Retina (tissue), 1 donor: ENCODE results near the gene DCDC1.
A peak's percentile ranks its signal among the peaks of the same experiment; 100 is the strongest.

Experiments
- DNase-seq: peaks from one replicate; pipeline ENCODE4 v3.0.0-alpha.2; 2016

DCDC1 gene

DNA sequence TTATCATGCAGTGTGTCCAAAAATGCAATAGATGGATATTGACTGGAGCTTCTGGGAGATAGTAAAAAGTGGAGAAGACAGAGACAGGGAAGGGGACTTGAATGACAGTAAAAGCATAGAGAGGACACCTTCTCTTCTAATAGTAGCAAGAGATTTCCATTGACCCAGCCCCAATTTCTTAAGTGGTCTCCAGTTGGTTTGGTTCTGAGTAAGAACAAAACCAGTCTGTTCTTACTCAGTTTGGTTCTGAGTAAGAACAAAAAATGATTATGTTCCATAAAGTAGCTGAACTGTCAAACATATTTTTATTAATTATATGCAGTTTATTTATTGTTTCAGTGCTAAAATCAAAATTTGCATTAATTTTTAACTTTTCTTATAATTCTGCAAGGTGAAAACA, 466.6 kb downstream of the DCDC1 start:
- no peak for DNase-seq

GRCh38 chr11:30895046-30895445, 474.5 kb downstream of the DCDC1 start:
- no peak for DNase-seq

- DNase-seq, result no peak
These were observed 476.2 kb downstream of the DCDC1 start for GRCh38 chr11:30893318-30893717.

GRCh38 chr11:30889143-30889794, 480.3 kb downstream of the DCDC1 start:
- no peak for DNase-seq

DNA sequence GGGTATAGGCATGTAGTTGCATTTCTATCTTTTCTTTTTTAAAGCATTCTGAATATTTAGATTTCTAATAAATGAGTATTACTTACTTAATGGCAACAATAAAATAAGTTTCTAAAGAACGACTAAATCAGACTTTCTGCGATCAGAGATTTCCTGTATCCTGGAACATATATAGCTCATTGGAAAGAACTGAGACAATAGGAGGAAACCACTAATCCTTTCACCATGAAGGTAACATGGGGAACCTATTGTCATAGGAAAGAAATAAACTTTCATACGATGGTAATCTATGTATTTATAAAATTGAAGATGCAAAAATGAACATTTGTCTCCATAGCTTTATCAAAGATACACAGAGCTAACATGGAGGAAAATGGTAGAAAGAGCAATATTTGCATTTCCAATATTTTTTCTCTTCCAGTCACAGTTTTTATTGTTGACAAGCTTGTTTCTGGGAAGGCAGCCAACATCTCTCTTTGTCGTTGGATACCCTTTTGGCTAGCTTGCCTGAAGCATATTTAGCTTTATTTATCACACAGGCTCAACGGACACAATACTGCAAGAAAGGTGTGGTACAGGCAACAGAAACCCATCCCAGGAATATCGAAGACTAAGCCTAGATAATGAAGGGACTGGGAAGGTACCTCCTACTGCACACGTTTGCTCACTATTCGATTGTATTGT, 490.1 kb downstream of the DCDC1 start:
- DNase-seq, result no peak

GRCh38 chr11:30878400-30878799, 491.1 kb downstream of the DCDC1 start:
- DNase-seq, result no peak

DNA sequence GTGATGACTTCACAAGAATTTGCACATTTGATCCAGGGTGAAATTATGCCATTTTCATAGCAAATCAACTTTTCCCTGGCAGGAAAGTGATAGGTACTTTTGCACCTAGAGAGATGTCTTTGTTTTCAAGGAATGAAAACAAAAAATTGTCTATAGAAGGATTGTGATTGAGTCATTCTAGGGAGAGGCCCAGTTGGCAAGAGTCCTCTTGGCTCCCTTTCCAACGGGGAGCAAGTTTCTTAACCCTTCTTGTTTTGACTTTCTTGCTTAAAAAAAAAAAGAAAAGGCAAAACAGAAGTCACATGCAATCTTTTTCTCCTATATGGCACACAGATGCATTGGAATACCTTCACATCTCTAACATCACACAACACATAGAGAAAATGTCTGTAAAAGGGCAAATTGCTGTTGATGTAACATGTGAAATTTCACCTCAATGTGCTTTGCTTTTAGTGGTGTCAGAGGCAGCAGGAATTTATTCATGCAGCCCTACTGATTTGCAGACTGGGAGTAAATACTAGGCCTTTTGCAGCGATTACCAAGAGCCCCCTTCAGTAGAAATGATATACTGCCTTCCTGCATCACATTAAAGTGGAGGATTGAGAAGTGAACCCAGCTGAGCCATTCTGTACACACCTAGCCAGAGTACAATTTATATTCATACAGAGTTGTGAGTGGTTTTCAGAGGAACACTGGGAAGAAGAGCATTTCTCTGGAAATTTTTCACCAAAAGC, 492.7 kb downstream of the DCDC1 start:
- DNase-seq, result no peak

DNA sequence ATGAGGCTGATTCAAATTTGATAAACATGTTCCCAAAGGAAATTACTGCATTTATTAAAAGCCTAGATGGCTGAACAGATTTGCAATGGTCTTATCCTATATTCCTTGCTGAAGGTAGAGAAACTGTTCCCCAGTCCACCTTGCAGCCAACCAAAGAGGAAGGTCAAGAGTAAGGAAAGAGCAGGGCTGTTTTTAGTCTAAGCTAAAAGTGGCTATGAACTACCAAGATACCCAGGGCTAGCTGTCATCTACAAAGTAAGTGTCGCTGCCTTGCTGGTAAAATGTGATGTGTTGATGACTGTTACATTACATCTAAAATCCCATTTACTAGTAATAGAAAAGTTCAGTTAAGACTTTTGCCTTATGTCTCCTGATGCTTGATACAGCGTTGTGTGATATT, 493.3 kb downstream of the DCDC1 start:
- no peak for DNase-seq

DNA sequence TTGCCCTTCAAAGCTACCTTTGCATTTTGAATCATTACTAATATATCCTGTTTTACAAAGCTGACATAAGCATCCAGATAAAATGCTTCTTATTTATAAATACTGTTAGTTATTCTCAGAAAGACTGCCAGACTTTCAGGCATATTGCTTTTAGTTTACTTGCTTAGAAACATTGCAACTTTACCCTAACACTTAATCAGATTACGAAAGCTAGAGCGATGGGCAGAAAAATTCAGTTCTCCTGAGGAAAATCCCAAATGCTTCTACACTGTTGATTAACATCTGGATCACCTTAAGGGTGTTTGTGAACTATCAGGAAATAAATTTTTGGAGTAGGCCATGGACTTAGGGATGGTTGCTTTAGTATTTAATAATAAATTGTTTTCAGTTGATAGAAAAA, 493.7 kb downstream of the DCDC1 start:
- DNase-seq, result no peak

DNA sequence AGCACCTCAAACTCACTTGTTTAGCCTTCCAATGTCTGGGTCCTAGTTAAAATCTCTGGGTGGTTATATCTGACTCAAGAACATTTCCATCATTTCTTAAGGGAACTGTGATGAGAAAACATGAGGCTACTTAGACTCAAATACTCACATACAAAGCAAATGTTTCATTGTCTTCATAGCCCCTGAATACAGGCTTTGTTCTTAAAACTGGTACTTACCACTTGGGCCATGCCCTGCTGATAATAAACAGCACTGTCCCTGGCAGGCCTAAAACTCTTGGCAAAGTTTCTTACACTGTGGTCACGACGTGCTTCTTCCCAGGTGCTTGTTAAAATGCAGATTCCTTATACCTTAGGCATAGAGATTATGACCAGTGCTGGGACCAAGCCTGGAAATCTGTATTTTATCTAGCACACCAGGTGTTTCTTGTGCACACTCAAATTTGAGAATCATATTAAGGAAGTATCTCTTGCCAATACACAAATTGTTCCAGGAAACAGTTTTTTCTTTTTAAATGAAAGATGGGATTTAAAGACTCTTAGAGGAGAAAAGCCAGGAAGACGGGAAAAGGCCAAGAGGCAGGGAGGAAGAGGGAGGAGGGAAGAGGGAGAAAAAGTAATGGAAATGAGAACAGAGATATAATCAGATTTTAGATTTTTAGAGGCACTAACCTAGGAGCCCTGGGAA, 495.5 kb downstream of the DCDC1 start:
- DNase-seq, result no peak

- no peak for DNase-seq
These were observed 500.9 kb downstream of the DCDC1 start for GRCh38 chr11:30868626-30869081.

DNA sequence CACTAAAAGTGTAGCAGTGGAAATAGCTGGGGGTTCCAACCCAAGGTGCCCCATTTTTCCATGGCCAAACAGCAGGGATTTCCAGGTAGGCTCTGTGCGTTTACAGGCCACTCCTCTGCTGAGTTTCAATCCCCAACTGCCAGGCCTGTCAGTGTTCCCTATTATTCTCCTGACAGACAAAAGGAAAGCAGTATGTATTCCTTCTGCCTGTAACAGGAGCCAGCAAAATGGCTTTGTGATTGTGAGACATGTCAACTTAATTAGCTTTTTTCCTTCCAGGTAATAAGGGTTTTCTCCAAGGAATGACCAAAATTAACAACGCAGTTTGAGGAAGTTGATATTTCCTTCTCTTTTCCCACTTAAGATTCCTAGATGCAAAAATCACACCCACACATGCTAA, 506.3 kb downstream of the DCDC1 start:
- DNase-seq, result no peak

DNA sequence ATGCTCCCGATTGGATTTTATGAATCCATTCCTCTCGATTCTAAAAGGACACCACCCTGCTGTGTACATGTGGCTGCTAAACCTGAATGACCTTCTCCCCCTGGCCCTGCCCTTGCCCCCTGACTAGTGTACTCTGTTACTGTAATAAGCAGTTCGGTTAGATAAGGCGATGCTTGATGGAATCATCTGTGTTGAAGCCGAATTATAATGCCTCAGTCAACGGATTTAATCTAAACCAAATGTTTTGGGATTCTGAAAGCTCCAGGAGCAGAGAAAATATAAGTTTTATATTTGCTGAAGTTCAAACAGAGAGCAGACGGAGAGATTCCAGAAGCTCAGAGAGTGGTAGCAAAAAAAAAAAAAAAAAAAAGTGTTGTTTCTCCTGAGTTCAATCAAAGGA, 508.0 kb downstream of the DCDC1 start:
- no peak for DNase-seq

DNA sequence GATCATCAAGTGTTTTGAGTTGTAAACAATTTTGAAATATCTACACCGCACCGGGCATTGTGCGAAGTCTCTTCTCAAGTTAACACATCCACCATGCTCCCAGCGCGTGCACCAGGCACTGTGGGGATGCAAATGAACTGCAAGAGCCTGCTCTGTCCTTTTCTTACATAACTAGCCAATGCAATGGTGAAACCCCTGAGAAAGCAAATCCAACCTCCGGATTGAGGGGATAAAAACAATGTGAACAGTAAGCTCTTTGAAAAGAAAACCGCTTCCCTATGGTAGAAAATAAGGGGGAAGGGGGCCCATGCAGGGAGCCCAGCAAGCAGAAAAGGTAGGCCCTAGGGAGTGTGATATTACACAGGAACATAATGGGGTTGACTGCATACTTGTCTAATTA, 508.5 kb downstream of the DCDC1 start:
- DNase-seq, result peak; percentile 34

GRCh38 chr11:30860146-30860545, 509.4 kb downstream of the DCDC1 start:
- no peak for DNase-seq

- peak; percentile 33 for DNase-seq
These were observed 509.9 kb downstream of the DCDC1 start for GRCh38 chr11:30859669-30860068.

DNA sequence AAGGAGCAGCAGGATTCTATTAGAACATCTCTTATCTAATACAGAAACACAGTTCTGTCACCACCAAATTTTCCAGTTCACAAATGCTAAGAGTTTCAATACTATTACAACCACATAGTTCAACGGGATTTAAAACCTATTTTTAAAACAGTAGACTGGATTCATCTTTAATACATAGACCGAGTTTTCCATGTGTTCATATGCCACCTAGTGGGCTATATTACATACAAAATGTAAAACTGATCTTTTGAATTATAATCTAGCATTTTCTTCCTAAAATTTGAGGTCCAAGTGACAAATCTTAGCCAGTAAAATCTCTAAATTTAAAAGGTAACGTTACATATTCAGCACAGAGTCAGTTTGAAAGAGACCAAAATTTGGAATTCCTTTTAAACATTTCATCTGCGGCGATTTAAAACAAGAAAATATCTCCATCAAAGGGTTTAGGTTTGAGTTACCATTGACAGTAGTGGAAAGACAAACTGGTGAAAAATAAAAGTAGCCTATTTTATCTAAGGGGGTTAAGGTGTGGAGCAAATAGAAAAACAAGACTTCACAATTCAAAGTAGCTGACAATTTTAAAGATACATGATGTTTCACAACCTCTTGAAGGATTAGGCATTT, 514.0 kb downstream of the DCDC1 start:
- no peak for DNase-seq

- no peak for DNase-seq
These were observed 516.1 kb downstream of the DCDC1 start for GRCh38 chr11:30853439-30853838.

DNA sequence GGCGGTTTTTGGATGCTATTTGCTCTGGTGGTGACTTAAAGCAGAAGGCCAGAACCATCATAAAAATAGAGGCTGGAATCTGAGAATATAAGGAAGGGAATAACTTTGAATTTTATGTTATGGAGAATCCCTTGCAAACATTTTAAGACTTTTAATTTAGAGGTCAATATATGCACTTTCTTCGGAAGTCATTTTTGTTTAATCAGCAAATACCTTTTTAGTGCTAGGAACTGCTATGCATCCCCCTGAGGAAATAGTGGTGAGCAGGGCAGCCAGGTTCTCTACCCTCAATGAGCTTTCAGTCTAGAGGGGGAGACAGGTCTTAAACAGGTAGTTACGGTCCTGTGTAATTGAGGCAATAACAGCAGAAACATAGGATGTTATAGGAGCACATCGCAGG, 516.9 kb downstream of the DCDC1 start:
- DNase-seq, result no peak

DNA sequence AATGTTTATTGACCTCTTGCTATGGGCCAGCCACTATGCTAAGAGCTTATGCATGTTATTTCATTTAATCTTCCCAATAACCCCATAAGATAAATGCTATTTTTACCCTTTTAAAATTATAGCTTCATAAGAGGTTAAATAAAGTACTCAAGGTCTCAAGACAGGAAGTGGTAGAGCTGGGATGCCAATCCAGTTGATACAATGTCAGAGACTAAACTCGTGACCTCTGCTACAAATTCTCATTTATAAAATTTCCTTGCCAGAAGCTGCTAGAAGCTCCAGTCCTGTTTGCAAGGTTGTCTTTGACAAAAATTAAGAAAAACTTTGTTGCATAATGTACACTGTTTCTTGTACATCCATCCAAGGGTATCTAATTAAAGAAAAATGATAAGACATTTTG, 517.4 kb downstream of the DCDC1 start:
- no peak for DNase-seq

DNA sequence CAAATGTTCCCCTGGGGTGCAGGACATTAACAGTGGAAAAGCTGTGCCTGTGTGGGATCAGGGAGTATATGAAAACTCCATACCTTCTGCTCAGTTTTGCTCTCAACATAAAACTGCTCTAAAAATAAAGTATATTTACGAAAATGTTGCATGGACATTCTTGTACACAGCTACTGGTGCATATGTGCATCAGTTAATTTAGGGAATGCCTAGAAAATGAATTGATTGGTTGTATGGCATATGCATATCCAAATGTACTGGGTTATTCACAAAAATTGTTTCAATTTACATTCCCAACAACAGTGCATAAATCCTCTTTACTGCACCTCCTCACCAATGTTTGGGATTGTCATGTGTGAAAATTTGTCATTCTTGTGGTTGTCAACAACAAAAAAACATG, 532.3 kb downstream of the DCDC1 start:
- DNase-seq, result no peak

DNA sequence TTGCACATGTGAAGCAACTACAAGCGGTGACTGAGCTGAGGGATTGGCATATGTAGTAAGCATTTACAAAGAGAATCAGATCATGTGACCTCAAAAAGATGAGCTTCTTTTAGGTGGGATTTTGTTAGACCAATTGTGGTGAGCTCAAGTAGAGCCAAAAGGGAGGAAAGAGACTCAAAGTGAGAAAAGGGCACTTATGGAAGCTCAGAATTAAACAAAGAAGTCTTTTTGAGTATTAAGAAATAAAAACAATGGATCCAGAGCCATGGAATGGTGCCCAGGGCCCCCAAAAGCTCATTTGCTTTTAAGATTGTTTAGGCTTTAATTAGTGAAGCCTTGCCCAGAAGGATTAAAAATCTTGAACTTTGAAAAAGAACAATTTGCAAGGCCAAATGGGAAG, 536.7 kb downstream of the DCDC1 start:
- no peak for DNase-seq

GRCh38 chr11:30830681-30831080, 538.9 kb downstream of the DCDC1 start:
- no peak for DNase-seq
